DMS53 (cell line): ENCODE results near the gene MS4A1.
"Not testable (repeated sequence)": the region's sequence is repeated elsewhere in the genome, so short reads cannot be mapped to it uniquely, and the experiment has no call there.

Source experiments
- DNase-seq: peaks from one replicate; lab custom pipeline; 2025; lab: John Stamatoyannopoulos, UW

MS4A1 gene

DNA sequence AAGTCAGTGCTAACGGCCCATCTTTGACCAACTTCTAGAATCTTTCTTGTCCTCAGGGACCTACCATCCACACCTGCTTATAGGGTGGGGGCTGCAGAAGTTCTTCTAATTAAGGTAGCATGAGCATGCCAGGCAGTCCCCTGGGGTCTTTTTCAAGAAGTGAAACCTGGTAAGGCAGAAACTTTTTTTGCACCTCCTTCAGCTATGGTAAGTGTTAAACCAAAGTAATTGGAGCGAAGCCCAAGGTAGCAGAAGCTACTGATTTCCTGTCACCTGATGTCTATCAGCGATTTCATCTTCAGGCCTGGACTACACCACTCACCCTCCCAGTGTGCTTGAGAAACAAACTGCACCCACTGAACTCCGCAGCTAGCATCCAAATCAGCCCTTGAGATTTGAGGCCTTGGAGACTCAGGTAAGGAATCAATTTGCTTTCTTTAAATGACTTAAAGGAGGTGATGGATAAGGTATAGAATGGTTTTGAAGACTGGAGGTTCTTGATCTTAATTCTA, at the start of gene MS4A1:
Gene MS4A1 (plus strand): TSS at position 317 of the 512 bp plus-strand sequence. CDS start 6,528 bp downstream, outside the sequence.
- DNase-seq: no peak

- no peak for DNase-seq
Observed at GRCh38 chr11:60420015-60420414, 35.6 kb upstream of the MS4A1 start.

DNA sequence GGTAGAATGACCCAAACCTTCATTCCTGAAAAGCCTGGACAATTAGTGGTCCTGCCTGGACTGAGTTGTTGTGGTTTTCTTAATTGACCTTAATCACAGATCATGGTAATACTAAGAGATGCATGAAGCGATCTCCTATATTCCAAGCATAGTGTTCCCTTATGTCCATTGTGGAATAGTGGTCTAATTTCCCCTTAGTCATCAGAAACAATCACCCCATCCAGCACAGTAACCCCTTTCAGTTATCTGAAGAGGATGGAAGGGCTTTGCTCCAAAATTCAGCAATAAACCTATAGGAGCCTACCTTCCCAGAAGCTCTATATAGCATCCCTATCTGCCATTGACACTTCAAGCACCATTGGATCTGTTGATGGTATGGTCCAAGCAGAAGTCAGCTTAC, 33.0 kb upstream of the MS4A1 start:
- no peak for DNase-seq

GRCh38 chr11:60428517-60428916, 27.1 kb upstream of the MS4A1 start:
- peak; percentile 79 for DNase-seq

- DNase-seq: no peak
Observed at GRCh38 chr11:60429272-60429671, 26.4 kb upstream of the MS4A1 start, which contains the start of gene MS4A5. Gene MS4A5, plus strand, starts transcription at chr11:60429572. Its CDS starts 103 bp downstream, at chr11:60429675.

DNA sequence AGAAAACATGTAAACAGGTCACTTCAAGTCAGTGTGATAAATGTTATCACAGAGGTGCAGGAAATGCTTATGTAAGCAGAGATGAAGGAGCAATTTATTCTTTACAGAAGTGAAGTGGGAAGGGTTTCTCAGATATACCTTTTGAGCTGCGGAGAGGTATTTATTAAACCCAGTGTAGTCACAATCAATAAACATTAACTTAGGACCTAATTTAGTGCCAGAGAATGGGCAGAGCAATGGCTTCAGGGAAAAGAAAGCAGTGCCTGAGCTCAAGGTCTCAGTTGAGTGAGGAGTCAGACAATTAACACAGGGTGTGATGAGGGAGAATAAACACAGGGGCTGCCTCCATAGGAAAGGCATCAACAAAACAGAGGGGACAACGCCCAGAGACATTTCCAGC, 24.4 kb upstream of the MS4A1 start:
- no peak for DNase-seq

DNA sequence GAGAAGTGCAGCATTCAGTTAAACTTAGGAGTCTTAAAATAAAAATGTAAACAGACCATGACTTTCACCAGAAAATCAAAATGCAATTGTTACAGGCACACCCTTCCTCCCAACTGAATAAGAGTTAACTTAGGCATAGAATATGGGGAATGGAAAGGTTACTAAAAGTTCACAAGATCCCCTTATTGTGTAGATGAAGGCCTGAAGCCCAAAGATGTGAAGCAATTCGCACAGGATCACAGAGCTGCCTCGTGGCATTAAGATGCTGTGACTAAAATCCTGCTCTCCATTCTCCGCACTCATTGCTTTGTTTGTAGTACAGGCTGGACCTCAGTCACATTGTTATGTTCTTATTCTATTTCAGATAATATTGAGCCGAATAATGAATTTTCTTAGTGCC, 22.2 kb upstream of the MS4A1 start:
- no peak for DNase-seq

DNA sequence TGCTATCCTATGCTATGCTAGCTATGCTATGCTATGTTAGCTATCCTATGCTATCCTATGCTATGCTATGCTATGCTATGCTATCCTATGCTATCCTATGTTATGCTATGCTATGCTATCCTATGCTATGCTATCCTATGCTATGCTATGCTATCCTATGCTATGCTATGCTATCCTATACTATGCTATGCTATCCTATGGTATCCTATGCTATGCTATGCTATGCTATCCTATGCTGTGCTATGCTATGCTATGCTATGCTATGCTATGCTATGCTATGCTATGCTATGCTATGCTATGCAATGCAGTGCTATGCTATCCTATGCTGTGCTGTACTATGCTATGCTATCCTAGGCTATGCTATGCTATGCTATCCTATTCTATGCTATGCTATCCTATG, 8.6 kb upstream of the MS4A1 start:
- DNase-seq: no peak

DNA sequence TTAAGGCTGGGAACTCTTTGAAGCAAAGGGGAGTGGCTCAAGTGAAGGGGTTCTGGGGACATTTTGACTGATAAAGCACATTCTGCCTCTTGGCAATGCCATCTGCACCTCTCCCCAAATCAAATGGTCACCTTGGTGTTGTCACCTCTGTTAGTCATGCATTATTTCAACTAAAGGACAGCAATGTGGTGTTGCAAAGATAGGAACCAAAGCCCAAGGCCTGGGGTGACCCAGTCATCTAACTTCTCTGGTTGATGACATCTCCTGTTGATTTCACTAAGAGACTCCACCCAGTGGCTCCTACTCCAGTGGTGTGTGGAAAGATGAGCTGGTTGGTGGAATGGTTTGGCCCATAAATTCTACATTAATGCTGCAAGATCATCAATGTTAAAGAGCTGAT, 7.8 kb upstream of the MS4A1 start:
- DNase-seq: no peak

GRCh38 chr11:60451185-60451584, 4.5 kb upstream of the MS4A1 start:
- not testable (repeated sequence) for DNase-seq

- DNase-seq: no peak
Observed at GRCh38 chr11:60454212-60454611, 1.4 kb upstream of the MS4A1 start.

GRCh38 chr11:60457576-60457975, 1.9 kb downstream of the MS4A1 start:
- no peak for DNase-seq

GRCh38 chr11:60459345-60459744, 3.7 kb downstream of the MS4A1 start:
- DNase-seq: no peak

DNA sequence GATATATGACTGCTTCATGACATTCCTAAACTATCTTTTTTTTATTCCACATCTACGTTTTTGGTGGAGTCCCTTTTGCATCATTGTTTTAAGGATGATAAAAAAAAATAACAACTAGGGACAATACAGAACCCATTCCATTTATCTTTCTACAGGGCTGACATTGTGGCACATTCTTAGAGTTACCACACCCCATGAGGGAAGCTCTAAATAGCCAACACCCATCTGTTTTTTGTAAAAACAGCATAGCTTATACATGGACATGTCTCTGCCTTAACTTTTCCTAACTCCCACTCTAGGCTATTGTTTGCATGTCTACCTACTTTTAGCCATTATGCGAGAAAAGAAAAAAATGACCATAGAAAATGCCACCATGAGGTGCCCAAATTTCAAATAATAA, 13.2 kb downstream of the MS4A1 start:
- no peak for DNase-seq

DNA sequence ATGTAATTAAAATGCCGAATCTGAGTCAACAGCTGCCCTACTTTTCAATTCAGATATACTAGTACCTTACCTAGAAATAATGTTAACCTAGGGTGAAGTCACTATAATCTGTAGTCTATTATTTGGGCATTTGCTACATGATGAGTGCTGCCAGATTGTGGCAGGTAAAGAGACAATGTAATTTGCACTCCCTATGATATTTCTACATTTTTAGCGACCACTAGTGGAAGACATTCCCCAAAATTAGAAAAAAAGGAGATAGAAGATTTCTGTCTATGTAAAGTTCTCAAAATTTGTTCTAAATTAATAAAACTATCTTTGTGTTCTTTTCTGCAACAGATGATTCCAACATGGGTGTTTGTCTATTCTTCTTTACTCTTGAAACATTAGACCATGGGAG, 14.1 kb downstream of the MS4A1 start:
- DNase-seq: peak; percentile 16

DNA sequence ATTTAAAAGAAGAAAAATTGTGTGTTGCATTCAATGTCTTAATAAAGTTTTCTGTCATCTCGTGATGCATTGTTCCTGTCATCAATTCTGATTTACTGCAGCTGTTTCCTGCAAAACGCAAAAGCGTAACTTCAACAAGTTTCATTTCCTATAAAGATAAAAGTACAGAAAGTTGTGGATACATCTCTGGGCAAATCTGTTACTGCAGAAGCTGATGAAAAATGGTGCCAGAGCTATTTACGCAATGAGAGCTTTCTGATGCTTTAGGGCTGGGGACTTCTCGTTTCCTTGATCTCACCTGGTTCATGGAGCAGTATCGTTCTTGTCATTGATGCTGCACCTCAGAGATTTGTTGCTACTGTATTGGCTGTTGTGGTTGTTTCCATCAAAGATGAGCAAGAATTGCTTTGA, 21.4 kb downstream of the MS4A1 start:
- DNase-seq: no peak

DNA sequence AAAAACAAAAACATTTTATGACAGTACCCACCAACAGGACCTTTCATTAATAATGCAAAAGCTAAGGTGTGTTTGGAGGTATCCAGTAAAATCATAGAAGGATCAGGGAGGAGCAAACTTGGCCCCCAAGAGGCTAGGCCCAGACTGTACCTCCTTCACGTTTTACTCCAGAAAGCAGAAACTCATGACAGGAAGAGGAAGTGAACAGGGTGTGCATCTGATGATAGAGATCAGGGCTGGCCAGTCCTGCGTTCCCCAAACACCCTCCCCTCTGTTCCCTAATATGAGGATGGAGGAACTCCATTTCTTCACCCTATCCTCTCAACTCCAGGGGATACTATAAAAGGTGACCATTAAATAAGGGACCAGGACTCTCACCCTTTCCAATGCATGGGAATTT, 26.7 kb downstream of the MS4A1 start:
- DNase-seq: no peak

GRCh38 chr11:60485987-60486386, 30.3 kb downstream of the MS4A1 start:
- DNase-seq: peak; percentile 91

DNA sequence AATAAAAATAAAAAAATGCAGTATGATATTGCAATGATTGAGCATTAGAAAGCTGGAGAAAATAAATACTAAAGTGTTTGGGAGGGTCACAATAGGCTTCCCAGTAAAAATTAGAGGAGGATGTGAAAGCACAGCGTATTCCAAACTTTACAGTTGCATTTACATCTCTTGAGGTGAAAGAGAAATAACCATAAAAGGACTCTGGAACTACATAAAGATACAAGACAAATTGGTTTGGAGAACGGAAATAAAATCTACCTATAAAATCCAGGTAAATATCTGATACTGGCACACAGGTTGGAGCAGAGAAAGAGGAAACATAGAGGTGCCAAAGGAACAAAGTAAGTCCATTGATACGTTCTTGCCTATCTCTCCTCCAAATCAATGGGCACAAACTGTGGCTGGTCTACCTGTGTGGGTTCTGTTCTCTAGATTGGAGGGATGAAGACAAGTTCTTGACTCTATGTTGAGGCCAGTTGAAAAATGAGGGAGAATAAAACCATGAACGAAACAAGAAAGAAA, 36.9 kb downstream of the MS4A1 start, which contains the start of gene MS4A12:
Gene MS4A12 (plus strand): TSS at position 291 of the 522 bp plus-strand sequence. CDS start 4,541 bp downstream, outside the sequence.
- no peak for DNase-seq

DNA sequence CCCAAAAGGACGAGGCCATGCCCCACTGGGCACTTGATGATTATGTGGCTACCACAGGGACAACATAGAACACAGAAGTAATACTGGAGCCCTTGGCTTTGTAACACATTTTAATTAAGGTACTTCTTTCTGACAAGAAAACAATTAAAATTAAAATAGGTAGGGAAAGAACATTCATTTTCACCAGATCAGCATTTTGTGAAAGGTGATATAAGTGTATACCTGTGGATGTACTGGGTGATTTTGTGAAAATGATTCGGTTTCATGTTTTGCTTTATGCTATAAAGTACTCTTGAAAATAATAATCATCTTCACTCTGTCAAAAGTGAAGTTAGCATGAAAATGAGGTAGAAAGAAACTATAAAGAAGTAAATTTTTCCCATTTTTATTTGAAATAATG, 37.8 kb downstream of the MS4A1 start:
- no peak for DNase-seq

GRCh38 chr11:60498399-60498798, 42.8 kb downstream of the MS4A1 start:
- DNase-seq: no peak

DNA sequence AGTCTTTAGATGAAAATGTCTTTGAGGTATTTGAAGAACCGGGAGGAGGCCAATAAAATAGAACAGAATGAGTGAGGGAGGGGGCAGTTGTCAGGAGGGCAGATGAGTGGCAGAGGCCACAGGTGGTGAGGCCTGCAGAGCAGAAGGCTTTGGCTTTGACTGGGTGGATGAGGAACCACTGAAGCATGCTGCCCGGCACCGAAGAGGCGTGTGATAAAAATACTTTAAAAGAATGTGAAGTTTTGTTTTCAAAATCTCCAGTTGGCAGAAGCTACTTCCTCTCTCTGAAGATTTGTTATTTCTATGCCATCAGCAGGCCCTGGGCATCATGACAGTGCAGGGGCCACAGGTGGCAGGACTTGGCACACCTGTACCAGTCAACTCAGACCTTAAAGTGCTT, 43.2 kb downstream of the MS4A1 start:
- DNase-seq: no peak

DNA sequence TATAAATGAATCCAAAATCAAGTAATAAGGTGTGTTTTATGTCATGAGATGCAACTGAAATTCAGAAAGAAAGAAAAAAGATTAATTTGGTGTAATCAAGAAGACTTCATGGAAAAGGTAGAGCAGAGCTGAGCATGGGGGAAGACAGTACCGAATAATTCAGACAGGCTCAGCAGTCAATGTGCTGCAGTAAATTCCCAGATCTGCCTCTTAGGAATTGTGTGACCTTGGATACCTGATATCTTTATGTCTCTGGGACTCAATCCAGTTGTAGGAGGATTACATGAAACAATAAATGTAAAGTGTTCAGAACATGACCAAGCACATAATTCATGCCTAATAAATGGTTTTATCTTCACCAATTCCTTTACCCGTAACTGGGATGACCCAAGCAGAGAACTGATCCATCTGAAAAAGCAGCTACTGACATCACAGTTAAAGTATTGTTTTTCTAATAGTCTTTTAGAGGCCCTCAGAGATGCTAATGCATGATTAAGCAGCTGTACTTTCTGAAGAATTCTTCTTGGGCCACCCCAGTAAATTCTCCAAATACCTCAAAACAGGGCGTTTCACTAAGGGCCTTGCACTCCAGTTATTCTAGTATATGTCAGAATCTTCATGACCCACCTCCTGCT, 44.7 kb downstream of the MS4A1 start:
- no peak for DNase-seq
